H9 (cell line): Measurements from ENCODE around the gene BRF1. TPM values are rescaled to one million over a fixed set of nuclear protein-coding genes. Genes with fewer than 3 reads are reported as not detected.
A peak's percentile ranks its signal among the peaks of the same experiment; 100 is the strongest.
"Not testable (repeated sequence)": the region's sequence is repeated elsewhere in the genome, so short reads cannot be mapped to it uniquely, and the experiment has no call there.

Experiments used
- DNase-seq: peaks from one replicate; pipeline ENCODE4 v3.0.0-alpha.2; 2017
- H2AFZ ChIP-seq: one replicate; pipeline ENCODE4 v1.6.1; 2013; ENCODE audit warnings: mild to moderate bottlenecking, low read length, control low read depth, moderate library complexity
- H2AK5ac ChIP-seq: 2 replicates; pipeline ENCODE4 v1.6.1; 2013; ENCODE audit warnings: low read length, control low read depth, mixed read lengths; ENCODE audit not compliant: insufficient read length
- H2BK120ac ChIP-seq: one replicate; pipeline ENCODE4 v1.6.1; 2013; ENCODE audit warnings: low read depth, mild to moderate bottlenecking, low read length, control low read depth, inconsistent platforms; ENCODE audit not compliant: poor library complexity, severe bottlenecking
- H2BK12ac ChIP-seq: 2 replicates; pipeline ENCODE4 v1.6.1; 2013; ENCODE audit warnings: low read length, control low read depth, mixed read lengths, low read depth; ENCODE audit not compliant: insufficient read length
- H2BK15ac ChIP-seq: 2 replicates; pipeline ENCODE4 v1.6.1; 2013; ENCODE audit warnings: low read depth, low read length, control low read depth
- H2BK20ac ChIP-seq: one replicate; pipeline ENCODE4 v1.6.1; 2013; ENCODE audit warnings: low read depth, mild to moderate bottlenecking, low read length, control low read depth, inconsistent platforms; ENCODE audit not compliant: poor library complexity, severe bottlenecking
- H2BK5ac ChIP-seq: 2 replicates; pipeline ENCODE4 v1.6.1; 2013; ENCODE audit warnings: low read length, control low read depth, mixed read lengths; ENCODE audit not compliant: insufficient read length
- H3K14ac ChIP-seq: 2 replicates; pipeline ENCODE4 v1.6.1; 2013; ENCODE audit warnings: low read length, control low read depth; ENCODE audit not compliant: insufficient read depth
- H3K18ac ChIP-seq: 2 replicates; pipeline ENCODE4 v1.6.1; 2013; ENCODE audit warnings: low read depth, mild to moderate bottlenecking, mixed read lengths, low read length, control low read depth; ENCODE audit not compliant: insufficient read length
- H3K23ac ChIP-seq: 2 replicates; pipeline ENCODE4 v1.6.1; 2013; ENCODE audit warnings: low read length, control low read depth, mixed read lengths, low read depth; ENCODE audit not compliant: insufficient read length
- H3K23me2 ChIP-seq: 2 replicates; pipeline ENCODE4 v1.6.1; 2013; ENCODE audit warnings: low read depth, mild to moderate bottlenecking, mixed read lengths, low read length, control low read depth; ENCODE audit not compliant: insufficient read length, poor library complexity, severe bottlenecking
- H3K27ac ChIP-seq: 2 replicates; pipeline ENCODE4 v1.5.1; 2013; ENCODE audit warnings: low read length, control low read depth, mixed read lengths, low read depth; ENCODE audit not compliant: insufficient read length
- H3K27me3 ChIP-seq: 2 replicates; pipeline ENCODE4 v1.6.1; 2013; ENCODE audit warnings: low read length, control low read depth, inconsistent platforms; ENCODE audit not compliant: insufficient read depth
- H3K4ac ChIP-seq: 2 replicates; pipeline ENCODE4 v1.6.1; 2013; ENCODE audit warnings: low read depth, mild to moderate bottlenecking, control low read depth, inconsistent platforms, low read length, moderate library complexity
- H3K4me1 ChIP-seq: 2 replicates; pipeline ENCODE4 v1.6.1; 2013; ENCODE audit warnings: low read length, control low read depth, inconsistent platforms; ENCODE audit not compliant: insufficient read depth
- H3K4me2 ChIP-seq: 2 replicates; pipeline ENCODE4 v1.6.1; 2013; ENCODE audit warnings: low read length, control low read depth, mixed read lengths; ENCODE audit not compliant: insufficient read length, insufficient read depth
- H3K56ac ChIP-seq: 2 replicates; pipeline ENCODE4 v1.6.1; 2013; ENCODE audit warnings: low read depth, mild to moderate bottlenecking, mixed read lengths, low read length, control low read depth; ENCODE audit not compliant: insufficient read length
- H3K79me1 ChIP-seq: 2 replicates; pipeline ENCODE4 v1.6.1; 2013; ENCODE audit warnings: low read depth, mild to moderate bottlenecking, moderate library complexity, low read length, control low read depth, inconsistent platforms; ENCODE audit not compliant: insufficient read depth, poor library complexity, severe bottlenecking
- H3K79me2 ChIP-seq: 2 replicates; pipeline ENCODE4 v1.6.1; 2013; ENCODE audit warnings: low read length, control low read depth, inconsistent platforms; ENCODE audit not compliant: insufficient read depth
- H3K9ac ChIP-seq: 2 replicates; pipeline ENCODE4 v1.6.1; 2013; ENCODE audit warnings: low read length, control low read depth, mixed read lengths; ENCODE audit not compliant: insufficient read length; ENCODE audit errors: extremely low read depth
- H3K9me3 ChIP-seq: one replicate; pipeline ENCODE4 v1.6.1; 2013; ENCODE audit warnings: low read depth, low read length, inconsistent platforms; ENCODE audit not compliant: control insufficient read depth
- H3T11ph ChIP-seq: one replicate; pipeline ENCODE4 v1.6.1; 2013; ENCODE audit warnings: mild to moderate bottlenecking, low read length, control low read depth, inconsistent platforms
- H4K20me1 ChIP-seq: one replicate; pipeline ENCODE4 v1.6.1; 2013; ENCODE audit not compliant: control insufficient read depth, insufficient read length, insufficient read depth
- H4K5ac ChIP-seq: 2 replicates; pipeline ENCODE4 v1.6.1; 2013; ENCODE audit warnings: low read depth, mild to moderate bottlenecking, mixed read lengths, low read length, control low read depth; ENCODE audit not compliant: insufficient read length
- H4K8ac ChIP-seq: replicated peaks from 2 replicates; pipeline ENCODE4 v1.6.1; 2013; ENCODE audit warnings: low read length, control low read depth, mixed read lengths, low read depth; ENCODE audit not compliant: insufficient read length
- H4K91ac ChIP-seq: 2 replicates; pipeline ENCODE4 v1.6.1; 2013; ENCODE audit warnings: low read depth, mild to moderate bottlenecking, moderate library complexity, mixed read lengths, low read length, control low read depth; ENCODE audit not compliant: insufficient read length
- H3K27ac Mint-ChIP-seq, 3 experiments: 2 replicates in 2 of 3; 3 replicates in 1 of 3; pipeline ENCODE4 v1.8.0; 2020 to 2021; ENCODE audit warnings: mixed read lengths in 3 of 3, mild to moderate bottlenecking in 1 of 3, moderate library complexity in 1 of 3
- H3K27me3 Mint-ChIP-seq: 2 replicates; pipeline ENCODE4 v1.8.0; 2021; ENCODE audit warnings: low read depth, mild to moderate bottlenecking, moderate library complexity, mixed read lengths
- H3K36me3 Mint-ChIP-seq, 3 experiments: 2 replicates in 2 of 3; 3 replicates in 1 of 3; pipeline ENCODE4 v1.8.0; 2020 to 2021; ENCODE audit warnings: low read depth in 3 of 3, mixed read lengths in 3 of 3; ENCODE audit not compliant: insufficient read depth in 1 of 3
- H3K4me1 Mint-ChIP-seq, 2 experiments: 2 replicates each; pipeline ENCODE4 v1.8.0; 2020; ENCODE audit warnings: mixed read lengths in 2 of 2
- H3K4me3 Mint-ChIP-seq, 2 experiments: 2 replicates in 1 of 2; 3 replicates in 1 of 2; pipeline ENCODE4 v1.8.0; 2020 to 2021; ENCODE audit warnings: mild to moderate bottlenecking in 2 of 2, mixed read lengths in 2 of 2, moderate library complexity in 1 of 2
- H3K9me3 Mint-ChIP-seq, 2 experiments: 2 replicates in 1 of 2; 3 replicates in 1 of 2; pipeline ENCODE4 v1.8.0; 2020; ENCODE audit warnings: mild to moderate bottlenecking in 2 of 2, mixed read lengths in 2 of 2, moderate library complexity in 1 of 2
- WGBS: extraction: QIAGEN DNeasy Blood & Tissue Kit; methylation state at CpG from one replicate; pipeline ENCODE4 v1.1.7; 2013; ENCODE audit warnings: missing lambda C conversion rate, low lambda C conversion rate, mixed read lengths; ENCODE audit not compliant: insufficient read length; ENCODE audit errors: extremely low coverage; 5-methylcytosine and 5-hydroxymethylcytosine counted together
- total RNA-seq: library from RNA; stranded (reverse); gene quantifications from 2 replicates; pipeline ENCODE4 v1.2.1, GENCODE V29; 2021
- TF ChIP-seq, protein P1 (sequence below): fragments of 200-600 bp; sonication (generic); conservative IDR thresholded peaks from 3 replicates; pipeline ENCODE4 v1.8.0; 2021; ENCODE audit warnings: antibody characterized with exemption, mild to moderate bottlenecking

The BRF1 gene
- total RNA-seq, 1 experiment from 2014 or later: 28.3 TPM

DNA sequence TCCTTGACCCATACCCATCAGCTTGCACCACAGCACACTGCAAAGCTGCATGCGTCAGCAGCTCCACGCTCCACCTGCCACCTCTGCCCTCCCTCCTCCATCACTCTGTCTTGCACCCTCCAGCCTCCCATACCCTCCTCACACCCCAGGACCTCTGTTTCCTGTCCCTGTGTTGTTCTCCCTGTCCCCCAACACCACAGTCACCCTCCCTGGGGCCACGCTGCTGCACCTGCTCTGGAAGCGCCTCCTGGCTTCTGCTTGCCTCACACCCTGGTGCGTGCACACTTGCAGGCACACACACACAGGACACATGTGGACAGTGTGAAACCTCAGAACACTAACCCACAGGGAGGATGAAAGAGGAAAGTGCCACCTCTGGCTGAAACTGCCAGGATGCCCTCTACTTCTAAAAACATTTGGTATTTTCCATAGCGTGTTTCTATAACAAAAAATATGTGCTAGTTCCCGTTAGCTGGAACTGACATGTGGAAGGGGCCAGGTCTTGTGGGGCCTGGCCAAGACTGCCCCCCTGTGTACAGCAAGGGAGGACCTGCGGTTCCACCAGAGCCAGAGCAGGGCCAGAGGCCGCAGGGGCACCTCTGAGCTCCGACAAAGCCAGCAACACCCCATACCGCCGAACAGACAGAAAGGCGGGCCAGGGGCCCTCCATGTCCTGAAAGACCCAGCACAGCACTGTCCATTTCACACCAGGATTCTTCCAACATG is 10.0 kb downstream of the BRF1 start:
- no peak overlapping the region for H3T11ph ChIP-seq
- WGBS: no CpG with 5 or more reads among the region's 13 CpGs
- no peaks in the 10 kb centered on the region for H3K79me1 ChIP-seq
- H4K20me1 ChIP-seq: no peaks in the 10 kb centered on the region
- no peak overlapping the region for H3K23ac ChIP-seq
- H3K9me3 ChIP-seq: no peaks in the 10 kb centered on the region
- H4K5ac ChIP-seq: no peak overlapping the region
- H3K4me3 Mint-ChIP-seq: no peak overlapping the region
- no peak overlapping the region for H4K91ac ChIP-seq
- no peaks in the 10 kb centered on the region for H3K23me2 ChIP-seq
- peaks cover 0 to 7% of the 10 kb centered on the region in 2 experiments; a peak in 1 of 4 replicates for H3K4me1 Mint-ChIP-seq
- peaks cover 5% of the 10 kb centered on the region; the same call in 1 of the 2 replicates for H3K79me2 ChIP-seq
- peaks cover 0 to 1% (median 0%) of the 10 kb centered on the region in 3 experiments; a peak in 2 of 7 replicates for H3K36me3 Mint-ChIP-seq
- H2BK12ac ChIP-seq: no peak overlapping the region
- H2BK5ac ChIP-seq: no peak overlapping the region
- no peaks in the 10 kb centered on the region for H3K27me3 Mint-ChIP-seq
- H3K27me3 ChIP-seq: no peaks in the 10 kb centered on the region
- no peak overlapping the region for H4K8ac ChIP-seq
- DNase-seq: no peak
- no peak overlapping the region; the same call in 1 of the 2 replicates for H3K14ac ChIP-seq
- H3K4me1 ChIP-seq: no peaks in the 10 kb centered on the region
- no peak overlapping the region for H2BK15ac ChIP-seq
- no peak overlapping the region for H3K56ac ChIP-seq
- H3K27ac ChIP-seq: no peak overlapping the region
- no peak overlapping the region for H2BK120ac ChIP-seq
- H3K27ac Mint-ChIP-seq: peak overlapping the region in 2 of 3 experiments; percentile 15 to 68; a peak in 2 of 7 replicates
- H3K4ac ChIP-seq: no peak overlapping the region
- H3K9ac ChIP-seq: no peak overlapping the region
- H3K4me2 ChIP-seq: no peak overlapping the region
- no peak overlapping the region for H2AFZ ChIP-seq
- no peak overlapping the region for H3K18ac ChIP-seq
- H2AK5ac ChIP-seq: no peak overlapping the region
- no peaks in the 10 kb centered on the region for H3K9me3 Mint-ChIP-seq
- H2BK20ac ChIP-seq: no peak overlapping the region
- TF ChIP-seq, protein P1, sequence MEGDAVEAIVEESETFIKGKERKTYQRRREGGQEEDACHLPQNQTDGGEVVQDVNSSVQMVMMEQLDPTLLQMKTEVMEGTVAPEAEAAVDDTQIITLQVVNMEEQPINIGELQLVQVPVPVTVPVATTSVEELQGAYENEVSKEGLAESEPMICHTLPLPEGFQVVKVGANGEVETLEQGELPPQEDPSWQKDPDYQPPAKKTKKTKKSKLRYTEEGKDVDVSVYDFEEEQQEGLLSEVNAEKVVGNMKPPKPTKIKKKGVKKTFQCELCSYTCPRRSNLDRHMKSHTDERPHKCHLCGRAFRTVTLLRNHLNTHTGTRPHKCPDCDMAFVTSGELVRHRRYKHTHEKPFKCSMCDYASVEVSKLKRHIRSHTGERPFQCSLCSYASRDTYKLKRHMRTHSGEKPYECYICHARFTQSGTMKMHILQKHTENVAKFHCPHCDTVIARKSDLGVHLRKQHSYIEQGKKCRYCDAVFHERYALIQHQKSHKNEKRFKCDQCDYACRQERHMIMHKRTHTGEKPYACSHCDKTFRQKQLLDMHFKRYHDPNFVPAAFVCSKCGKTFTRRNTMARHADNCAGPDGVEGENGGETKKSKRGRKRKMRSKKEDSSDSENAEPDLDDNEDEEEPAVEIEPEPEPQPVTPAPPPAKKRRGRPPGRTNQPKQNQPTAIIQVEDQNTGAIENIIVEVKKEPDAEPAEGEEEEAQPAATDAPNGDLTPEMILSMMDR: peak; percentile 44

DNA sequence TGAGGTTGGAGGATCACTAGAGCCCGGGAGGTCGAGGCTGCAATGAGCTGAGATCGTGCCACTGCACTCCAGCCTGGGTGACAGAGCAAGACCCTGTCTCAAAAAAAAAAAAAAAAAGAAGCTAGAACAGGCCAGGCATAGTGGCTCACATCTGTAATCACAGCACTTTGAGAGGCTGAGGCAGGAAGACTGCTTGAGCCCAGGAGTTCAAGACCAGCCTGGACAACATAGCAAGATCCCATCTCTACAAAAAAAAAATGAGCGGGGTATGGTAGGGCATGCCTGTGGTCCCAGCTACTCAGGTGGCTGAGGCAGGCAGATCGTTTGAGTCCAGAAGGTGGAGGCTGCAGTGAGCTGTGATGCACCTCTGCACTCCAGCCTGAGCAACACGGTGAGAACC is 11.9 kb downstream of the BRF1 start:
- H4K91ac ChIP-seq: not testable (repeated sequence)

More for the DNA sequence above, 11.9 kb downstream of the BRF1 start:
- H3K4me1 Mint-ChIP-seq, H3K23ac ChIP-seq, H3K9ac ChIP-seq, H2BK12ac ChIP-seq, H4K5ac ChIP-seq, H3K79me2 ChIP-seq, H2AK5ac ChIP-seq, H3K27ac ChIP-seq, H2AFZ ChIP-seq, H3K9me3 ChIP-seq, H3K4me3 Mint-ChIP-seq, H2BK20ac ChIP-seq, H3K36me3 Mint-ChIP-seq, H3K4me1 ChIP-seq, H3K14ac ChIP-seq, H4K20me1 ChIP-seq, DNase-seq, H3K56ac ChIP-seq, H4K8ac ChIP-seq, H3K27me3 ChIP-seq, H3T11ph ChIP-seq, H3K79me1 ChIP-seq, H2BK120ac ChIP-seq, H3K9me3 Mint-ChIP-seq, H3K4ac ChIP-seq, H2BK15ac ChIP-seq, H3K18ac ChIP-seq, H2BK5ac ChIP-seq, H3K4me2 ChIP-seq, H3K27me3 Mint-ChIP-seq, H3K23me2 ChIP-seq, H3K27ac Mint-ChIP-seq: not testable (repeated sequence)
- WGBS: no CpG with 5 or more reads among the region's 6 CpGs
